ENCODE data around the gene GSTM4.

GRCh38 chr1:109704173-109704572 lies 48.3 kb downstream of the GSTM4 start:
- TF ChIP-seq EZH2 (IDR thresholded peaks at IDR 0.05; ENCODE audit: borderline replicate concordance, low read depth, low read length, poor library complexity, severe bottlenecking) (no peak), CTCF (conservative IDR thresholded peaks at IDR 0.05; ENCODE audit: low read depth, low read length) (no peak)

Measured in A673 (cell line).